GM19025 (cell line): ENCODE results near the gene PLP2.
"Not testable (repeated sequence)": the region's sequence is repeated elsewhere in the genome, so short reads cannot be mapped to it uniquely, and the experiment has no call there.

Experiments
- ATAC-seq: cut with Tn5 transposase; IDR thresholded peaks from one replicate; pipeline ENCODE4 v1.9.1; 2021; ENCODE audit warnings: mild to moderate bottlenecking, low read depth, moderate library complexity; ENCODE audit not compliant: unreplicated experiment

Gene PLP2

GRCh38 chrX:49171752-49172279 lies at the start of gene PLP2:
TSS of gene PLP2 (plus strand) at chrX:49171898. CDS start at chrX:49172001, 103 bp downstream.
- peak; percentile 34 for ATAC-seq

- no peak for ATAC-seq
Observed at GRCh38 chrX:49122499-49122898, 49.2 kb upstream of the PLP2 start.

GRCh38 chrX:49127742-49128258 lies 43.9 kb upstream of the PLP2 start:
- not testable (repeated sequence) for ATAC-seq

GRCh38 chrX:49129427-49129826 lies 42.3 kb upstream of the PLP2 start:
- no peak for ATAC-seq

GRCh38 chrX:49132275-49132674 lies 39.4 kb upstream of the PLP2 start:
- ATAC-seq = not testable (repeated sequence)

- no peak for ATAC-seq
Observed at GRCh38 chrX:49133759-49134158, 37.9 kb upstream of the PLP2 start.

- ATAC-seq = no peak
Observed at GRCh38 chrX:49137492-49137891, 34.2 kb upstream of the PLP2 start.

GRCh38 chrX:49139713-49140112 lies 32.0 kb upstream of the PLP2 start:
- ATAC-seq = no peak

- not testable (repeated sequence) for ATAC-seq
Observed at GRCh38 chrX:49142264-49142663, 29.4 kb upstream of the PLP2 start.

- not testable (repeated sequence) for ATAC-seq
Observed at GRCh38 chrX:49143154-49143553, 28.5 kb upstream of the PLP2 start.

- ATAC-seq = no peak
Observed at GRCh38 chrX:49147282-49147681, 24.4 kb upstream of the PLP2 start.

- no peak for ATAC-seq
Observed at GRCh38 chrX:49147936-49148335, 23.8 kb upstream of the PLP2 start.

GRCh38 chrX:49148390-49149100 lies 23.2 kb upstream of the PLP2 start:
- not testable (repeated sequence) for ATAC-seq

- not testable (repeated sequence) for ATAC-seq
Observed at GRCh38 chrX:49149291-49149690, 22.4 kb upstream of the PLP2 start.

GRCh38 chrX:49153467-49153866 lies 18.2 kb upstream of the PLP2 start:
- no peak for ATAC-seq

GRCh38 chrX:49155243-49155899 lies 16.3 kb upstream of the PLP2 start:
- no peak for ATAC-seq

GRCh38 chrX:49155900-49156837 lies 15.5 kb upstream of the PLP2 start:
- ATAC-seq = peak; percentile 94

GRCh38 chrX:49157194-49157593 lies 14.5 kb upstream of the PLP2 start:
- no peak for ATAC-seq

- no peak for ATAC-seq
Observed at GRCh38 chrX:49160908-49161307, 10.8 kb upstream of the PLP2 start.

GRCh38 chrX:49161632-49162031 lies 10.1 kb upstream of the PLP2 start:
- ATAC-seq = no peak
